Right ventricle myocardium inferior (tissue), 1 donor: ENCODE results near the gene KRTAP20-2. TPM values are rescaled to one million over a fixed set of nuclear protein-coding genes. Genes with fewer than 3 reads are reported as not detected.

ENCODE experiments used
- ATAC-seq: fragments of 200-7000 bp; cut with Tn5 transposase; one replicate; pipeline ENCODE4 v1.9.1; 2020; ENCODE audit warnings: mild to moderate bottlenecking, moderate library complexity
- DNase-seq: peaks from one replicate; pipeline ENCODE4 v3.0.0; 2021; ENCODE audit errors: missing footprints
- intact Hi-C: fragments of 100-400 bp; cut with DNase I; formaldehyde crosslinking; loops from one replicate; pipeline ENCODE4 v1.11.0; 2022
- total RNA-seq: library from RNA; stranded (reverse); fragmentation: NEBNext Ultra II Directional; extraction: Animal tissue kit (Norgen Biotek cat#: 25700); gene quantifications from one replicate; pipeline ENCODE4 v1.2.1, GENCODE V29; 2021
- donor health status: DM: no; HTN: yes; CAD: no; lungs with severe emphysema.

Gene KRTAP20-2
- total RNA-seq, 1 donor from 2014 or later: not detected

DNA sequence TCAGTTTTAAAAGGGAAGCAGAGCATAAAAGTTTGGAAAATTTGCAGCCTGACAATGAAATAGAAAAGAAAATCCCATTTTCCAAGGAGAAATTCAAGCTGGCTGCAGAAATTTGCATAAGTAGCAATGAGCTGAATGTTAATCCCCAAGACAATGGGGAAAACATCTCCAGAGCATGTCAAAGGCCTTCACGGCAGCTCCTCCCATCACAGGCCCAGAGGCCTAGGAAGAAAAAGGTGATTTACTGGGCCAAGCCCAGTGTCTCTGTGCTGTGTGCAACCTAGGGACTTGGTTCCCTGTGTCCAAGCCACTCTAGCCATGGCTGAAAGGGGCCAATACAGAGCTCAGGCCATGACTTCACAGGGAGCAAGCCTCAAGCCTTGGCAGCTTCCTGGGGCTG, 33.8 kb downstream of the KRTAP20-2 start:
- no peak for DNase-seq
- intact Hi-C loops: no loop called here
- ATAC-seq: no peak

DNA sequence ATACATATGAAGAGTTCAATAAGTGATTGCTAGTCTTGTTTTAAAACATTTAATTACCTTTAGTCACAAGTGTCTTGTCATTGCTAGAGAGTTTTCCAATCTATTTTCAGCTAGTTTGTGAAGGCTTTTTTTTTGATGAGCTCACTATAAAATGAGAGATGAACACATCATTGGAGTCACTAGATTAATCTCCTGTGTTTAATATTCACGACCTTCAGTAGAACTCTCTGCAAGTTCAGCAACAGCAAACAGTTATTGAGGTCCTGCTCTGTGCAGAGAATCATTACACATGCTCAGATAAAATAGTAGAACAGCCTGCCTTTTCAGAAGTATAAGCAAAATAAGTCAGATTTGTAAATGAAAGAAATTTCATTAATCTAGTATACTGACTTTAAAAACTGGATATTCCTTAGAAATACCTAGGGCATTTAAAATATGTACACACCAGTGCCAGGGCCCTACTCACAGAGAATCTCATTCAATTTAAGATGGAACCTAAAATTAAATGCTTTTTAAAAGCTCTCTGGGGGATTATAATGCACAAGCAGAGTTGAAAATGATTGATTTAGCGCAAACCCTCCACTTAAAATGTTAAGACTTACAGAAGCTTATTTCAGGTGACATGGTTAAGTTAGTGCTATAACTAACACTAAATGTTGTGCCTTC, 38.1 kb downstream of the KRTAP20-2 start:
- DNase-seq (no peak), ATAC-seq (no peak)
- intact Hi-C loops: no loop called here

- DNase-seq: no peak
- intact Hi-C loops: no loop called here
- ATAC-seq: no peak
Measured at GRCh38 chr21:30674312-30674711, 39.3 kb downstream of the KRTAP20-2 start.

DNA sequence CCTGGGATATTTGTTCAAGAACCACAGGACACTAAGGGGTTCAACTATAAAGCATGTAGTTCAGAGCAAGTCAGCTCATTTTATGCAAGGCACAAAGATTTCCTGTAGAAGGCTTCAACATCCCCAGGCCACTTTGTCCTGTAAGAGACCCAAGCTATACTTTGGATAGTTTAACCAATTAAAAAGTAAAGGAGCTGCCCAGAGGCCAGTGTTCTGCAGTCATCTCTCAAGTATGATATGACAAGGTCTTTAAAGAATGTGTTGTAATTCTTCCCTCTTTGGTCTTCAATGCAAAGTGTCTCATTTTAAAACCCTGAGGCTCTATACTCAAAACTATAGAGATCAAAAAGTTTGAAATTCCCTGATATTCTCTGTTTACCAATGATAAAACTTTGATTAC, 41.7 kb downstream of the KRTAP20-2 start:
- no peak for ATAC-seq

DNA sequence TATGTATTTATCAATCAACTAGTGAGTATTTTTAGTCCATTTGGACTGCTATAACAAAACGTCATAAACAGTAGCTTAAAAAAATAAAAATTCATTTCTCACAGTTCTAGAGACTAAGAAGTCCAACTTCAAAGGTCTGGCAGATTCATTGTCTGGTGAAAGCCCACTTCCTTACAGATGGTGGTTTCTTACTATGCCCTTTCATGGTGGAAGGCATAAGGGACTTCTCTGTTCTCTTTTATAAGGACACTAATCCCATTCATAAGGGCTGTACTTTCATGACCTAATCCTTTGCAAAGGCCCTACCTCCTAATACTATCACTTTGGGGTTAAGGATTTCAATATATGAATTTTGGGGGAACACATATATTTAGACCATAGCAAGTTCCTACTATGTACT, 45.6 kb downstream of the KRTAP20-2 start:
- ATAC-seq (no peak), DNase-seq (no peak)
- intact Hi-C loops: no loop called here

More for the DNA sequence above, 41.7 kb downstream of the KRTAP20-2 start:
- intact Hi-C loops: no loop called here
- DNase-seq: no peak

GRCh38 chr21:30684506-30684905, 49.5 kb downstream of the KRTAP20-2 start:
- ATAC-seq (no peak), DNase-seq (no peak)
- intact Hi-C loops: no loop called here

Other genes starting within 250 kb of the KRTAP20-2 start
- gene KRTAP13-1, start 239.2 kb upstream of the KRTAP20-2 start, total RNA-seq: not detected
- not detected for gene KRTAP13-3, start 209.3 kb upstream of the KRTAP20-2 start, total RNA-seq
- not detected for gene KRTAP13-4, start 205.0 kb upstream of the KRTAP20-2 start, total RNA-seq
- gene KRTAP15-1, start 194.9 kb upstream of the KRTAP20-2 start, total RNA-seq: not detected
- gene KRTAP19-1, start 154.8 kb upstream of the KRTAP20-2 start, total RNA-seq: not detected
- gene KRTAP19-2, start 147.8 kb upstream of the KRTAP20-2 start, total RNA-seq: not detected
- not detected for gene KRTAP19-3, start 143.2 kb upstream of the KRTAP20-2 start, total RNA-seq
- gene KRTAP19-4, start 138.0 kb upstream of the KRTAP20-2 start, total RNA-seq: not detected
- gene KRTAP19-5, start 133.1 kb upstream of the KRTAP20-2 start, total RNA-seq: not detected
- not detected for gene KRTAP19-6, start 93.3 kb upstream of the KRTAP20-2 start, total RNA-seq
- gene KRTAP19-7, start 73.9 kb upstream of the KRTAP20-2 start, total RNA-seq: not detected
- gene KRTAP22-2, start 44.8 kb upstream of the KRTAP20-2 start, total RNA-seq: not detected
- gene KRTAP6-3, start 42.8 kb upstream of the KRTAP20-2 start, total RNA-seq: not detected
- not detected for gene KRTAP6-2, start 36.3 kb upstream of the KRTAP20-2 start, total RNA-seq
- not detected for gene KRTAP22-1, start 34.1 kb upstream of the KRTAP20-2 start, total RNA-seq
- gene KRTAP6-1, start 21.3 kb upstream of the KRTAP20-2 start, total RNA-seq: not detected
- not detected for gene KRTAP20-1, start 18.8 kb upstream of the KRTAP20-2 start, total RNA-seq
- gene KRTAP20-4, start 14.6 kb upstream of the KRTAP20-2 start, total RNA-seq: not detected
- gene KRTAP20-3, start 7.7 kb downstream of the KRTAP20-2 start, total RNA-seq: not detected
- gene KRTAP21-3, start 83.6 kb downstream of the KRTAP20-2 start, total RNA-seq: not detected
- gene KRTAP21-2, start 112.1 kb downstream of the KRTAP20-2 start, total RNA-seq: not detected
- gene KRTAP21-1, start 120.2 kb downstream of the KRTAP20-2 start, total RNA-seq: not detected
- gene KRTAP8-1, start 178.1 kb downstream of the KRTAP20-2 start, total RNA-seq: not detected
- gene KRTAP7-1, start 194.6 kb downstream of the KRTAP20-2 start, total RNA-seq: not detected
- gene KRTAP11-1, start 246.4 kb downstream of the KRTAP20-2 start, total RNA-seq: not detected